Spleen (tissue), 7 donors: ENCODE results near the gene ZBTB48.

ENCODE experiments used
- CTCF ChIP-seq, 11 experiments: fragments of 200-600 bp in 7 of 11; fragments of 450-650 bp in 4 of 11; sonication (generic) in 4 of 11; IDR thresholded peaks in 8 of 11; conservative IDR thresholded peaks in 3 of 11; 1 replicate in 7 of 11; 2 replicates in 4 of 11; pipeline versions ENCODE4 v1.4.0 to v1.8.0; 2016 to 2021; ENCODE audit warnings: antibody characterized with exemption in 11 of 11, inconsistent platforms in 4 of 11, mild to moderate bottlenecking in 1 of 11
- POLR2A ChIP-seq, 3 donors: fragments of 450-650 bp; IDR thresholded peaks; one replicate each; pipeline ENCODE4 v1.5.1; 2017; ENCODE audit warnings: antibody characterized with exemption in 3 of 3, mild to moderate bottlenecking in 1 of 3
- donor health status: DM: no; HTN: no; CAD: no; lungs with moderate emphysema.
- donor health status: DM: no; HTN: no; CAD: no.
- donor health status: DM: no; HTN: no; CAD: no.

GRCh38 chr1:6530504-6531160 is 49.2 kb upstream of the ZBTB48 start:
- TF ChIP-seq CTCF (IDR thresholded peaks at IDR 0.05 in 8 of 11, conservative IDR thresholded peaks at IDR 0.05 in 3 of 11): no peak
- no peak for TF ChIP-seq POLR2A (IDR thresholded peaks at IDR 0.05)
